Karpas-422 (cell line): ENCODE data around the gene RXFP4. TPM values are rescaled to one million over a fixed set of nuclear protein-coding genes. Genes with fewer than 3 reads are reported as not detected.
"Not testable (repeated sequence)": the region's sequence is repeated elsewhere in the genome, so short reads cannot be mapped to it uniquely, and the experiment has no call there.

Source experiments
- DNase-seq: peaks from one replicate; pipeline ENCODE4 v3.0.0-alpha.2; 2015
- H2AFZ ChIP-seq: fragments of 200-600 bp; sonication (generic); 2 replicates; pipeline ENCODE4 v1.6.1; 2014; ENCODE audit warnings: antibody characterized with exemption, low read length, mixed read lengths
- H3K27ac ChIP-seq: fragments of 200-600 bp; sonication (generic); 2 replicates; pipeline ENCODE4 v1.5.1; 2014; ENCODE audit warnings: mild to moderate bottlenecking, low read length, moderate library complexity
- H3K27me3 ChIP-seq: fragments of 200-600 bp; sonication (generic); 2 replicates; pipeline ENCODE4 v1.6.1; 2014; ENCODE audit warnings: low read length, mixed read lengths
- H3K36me3 ChIP-seq: fragments of 200-600 bp; sonication (generic); 2 replicates; pipeline ENCODE4 v1.6.1; 2014; ENCODE audit warnings: low read length, mixed read lengths; ENCODE audit not compliant: insufficient read depth
- H3K4me1 ChIP-seq: fragments of 200-600 bp; sonication (generic); 2 replicates; pipeline ENCODE4 v1.6.1; 2014; ENCODE audit warnings: mild to moderate bottlenecking, low read length, mixed read lengths
- H3K4me2 ChIP-seq: fragments of 200-600 bp; sonication (generic); 2 replicates; pipeline ENCODE4 v1.6.1; 2014; ENCODE audit warnings: low read length, low read depth, mild to moderate bottlenecking; ENCODE audit not compliant: poor library complexity, severe bottlenecking
- H3K4me3 ChIP-seq: fragments of 200-600 bp; sonication (generic); 2 replicates; pipeline ENCODE4 v1.5.1; 2014; ENCODE audit warnings: mild to moderate bottlenecking, antibody characterized with exemption, low read length, mixed read lengths
- H3K79me2 ChIP-seq: fragments of 200-600 bp; sonication (generic); 2 replicates; pipeline ENCODE4 v1.6.1; 2014; ENCODE audit warnings: mild to moderate bottlenecking, low read length, mixed read lengths
- H3K9ac ChIP-seq: fragments of 200-600 bp; sonication (generic); 2 replicates; pipeline ENCODE4 v1.6.0; 2014; ENCODE audit warnings: low read length
- H3K9me2 ChIP-seq: fragments of 200-600 bp; sonication (generic), shearing (Covaris generic); replicated peaks from 2 replicates; pipeline ENCODE4 v1.6.0; 2014; ENCODE audit warnings: mild to moderate bottlenecking, low read length, moderate library complexity; ENCODE audit not compliant: insufficient read depth
- H3K9me3 ChIP-seq: fragments of 300-700, 200-600 bp; sonication (generic); 2 replicates; pipeline ENCODE4 v1.6.1; 2014; ENCODE audit warnings: low read length, mixed read lengths
- H4K20me1 ChIP-seq: fragments of 200-600 bp; sonication (generic); 2 replicates; pipeline ENCODE4 v1.6.1; 2014; ENCODE audit warnings: mild to moderate bottlenecking, antibody characterized with exemption, low read length, low read depth; ENCODE audit not compliant: insufficient read depth
- total RNA-seq: library from RNA; depleted of rRNA; stranded (reverse); fragments of >200 nt; shearing (Covaris generic); gene quantifications from 2 replicates; pipeline ENCODE4 v1.2.3, GENCODE V29; 2014; ENCODE audit warnings: low replicate concordance; rRNA removed

Gene RXFP4, protein sequence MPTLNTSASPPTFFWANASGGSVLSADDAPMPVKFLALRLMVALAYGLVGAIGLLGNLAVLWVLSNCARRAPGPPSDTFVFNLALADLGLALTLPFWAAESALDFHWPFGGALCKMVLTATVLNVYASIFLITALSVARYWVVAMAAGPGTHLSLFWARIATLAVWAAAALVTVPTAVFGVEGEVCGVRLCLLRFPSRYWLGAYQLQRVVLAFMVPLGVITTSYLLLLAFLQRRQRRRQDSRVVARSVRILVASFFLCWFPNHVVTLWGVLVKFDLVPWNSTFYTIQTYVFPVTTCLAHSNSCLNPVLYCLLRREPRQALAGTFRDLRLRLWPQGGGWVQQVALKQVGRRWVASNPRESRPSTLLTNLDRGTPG
- total RNA-seq = not detected in 2 replicates

DNA sequence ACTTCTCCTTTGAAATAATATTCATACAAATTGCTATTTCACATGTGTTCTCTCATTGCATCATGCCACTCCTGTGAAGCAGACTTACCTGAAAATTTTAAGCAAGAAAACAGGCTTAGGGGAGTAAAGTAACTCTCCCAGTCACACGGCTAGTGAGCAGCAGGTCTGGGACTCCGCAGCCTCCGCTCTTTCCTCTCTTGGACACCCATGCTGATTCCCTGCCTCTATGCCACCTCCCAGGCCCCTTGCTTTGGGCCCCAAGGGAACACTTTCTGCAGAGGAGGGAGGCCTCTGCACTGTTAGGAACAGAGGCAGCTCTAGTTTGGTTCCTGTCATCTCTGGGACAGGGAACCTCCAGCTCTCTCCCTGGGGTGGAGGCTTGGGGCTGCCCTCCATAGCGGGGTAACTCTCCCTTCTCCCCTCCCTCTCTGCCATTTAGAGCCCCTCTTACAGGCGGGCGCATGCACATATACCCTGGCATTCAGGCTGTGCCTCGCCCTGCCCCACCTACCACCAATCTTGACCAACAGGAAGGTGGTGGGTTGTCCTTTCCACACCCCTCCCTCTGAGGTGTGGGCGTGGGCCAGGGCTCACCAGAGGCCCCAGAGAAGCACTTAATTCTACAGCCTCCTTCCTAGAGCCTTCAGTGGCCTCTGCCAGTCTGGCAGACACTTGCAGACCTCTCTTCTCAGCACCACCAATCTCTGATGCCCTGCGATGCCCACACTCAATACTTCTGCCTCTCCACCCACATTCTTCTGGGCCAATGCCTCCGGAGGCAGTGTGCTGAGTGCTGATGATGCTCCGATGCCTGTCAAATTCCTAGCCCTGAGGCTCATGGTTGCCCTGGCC is at the start of gene RXFP4:
Gene RXFP4, plus strand, starts transcription at position 646 of the 852 bp plus-strand sequence. Its CDS starts 72 bp downstream, at position 718.
- no peaks in the 10 kb centered on the region for H3K79me2 ChIP-seq
- H3K4me1 ChIP-seq = peaks cover 67% of the 10 kb centered on the region
- 0 out of 2 replicates have a peak, but pooled peaks cover 9% of the 10 kb centered on the region for H3K36me3 ChIP-seq
- peak within 1 kb of the TSS; percentile 61 for H3K4me2 ChIP-seq
- peak within 1 kb of the TSS; percentile 96 for H3K27ac ChIP-seq
- H2AFZ ChIP-seq = no peak within 1 kb of the TSS
- H3K9me3 ChIP-seq = no peaks in the 10 kb centered on the region
- H3K27me3 ChIP-seq = no peaks in the 10 kb centered on the region
- peak within 1 kb of the TSS; percentile 67 for H3K9ac ChIP-seq
- H4K20me1 ChIP-seq = no peaks in the 10 kb centered on the region
- peak within 1 kb of the TSS; percentile 47; the same call in 1 of the 2 replicates for H3K4me3 ChIP-seq
- no peaks in the 10 kb centered on the region for H3K9me2 ChIP-seq
- DNase-seq = peak; percentile 90

DNA sequence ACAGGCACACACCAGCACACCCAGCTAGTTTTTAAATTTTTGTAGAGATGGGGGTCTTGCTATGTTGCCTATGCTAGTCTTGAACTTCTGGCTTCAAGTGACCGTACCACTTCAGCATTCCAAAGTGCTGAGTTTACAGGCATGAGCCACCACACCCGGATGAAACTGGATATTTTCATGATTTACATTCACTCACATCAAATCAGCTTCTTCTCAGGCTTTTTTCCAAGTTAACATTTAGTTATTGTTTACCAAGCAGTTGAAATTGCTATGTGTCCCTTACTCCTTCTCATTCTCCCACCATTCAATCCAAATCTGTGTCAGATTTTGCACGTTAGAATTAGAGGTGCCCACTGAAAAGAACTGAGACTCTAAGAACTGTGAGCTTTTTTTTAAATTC is 48.6 kb upstream of the RXFP4 start:
- Histone ChIP-seq H3K9me2 (no peaks in the 10 kb centered on the region), H3K9ac (no peak overlapping the region), H3K4me1 (no peaks in the 10 kb centered on the region), H3K27ac (no peak overlapping the region), H3K79me2 (no peaks in the 10 kb centered on the region), H3K9me3 (no peaks in the 10 kb centered on the region), H3K36me3 (peaks cover 5% of the 10 kb centered on the region), H3K27me3 (no peaks in the 10 kb centered on the region), H2AFZ (no peak overlapping the region), H3K4me2 (no peak overlapping the region), H3K4me3 (no peak overlapping the region), H4K20me1 (no peaks in the 10 kb centered on the region)
- DNase-seq = no peak

GRCh38 chr1:155893389-155894142 is 47.9 kb upstream of the RXFP4 start:
- Histone ChIP-seq H3K9me2 (no peaks in the 10 kb centered on the region), H3K4me3 (no peak overlapping the region), H3K79me2 (no peaks in the 10 kb centered on the region), H3K4me2 (no peak overlapping the region), H3K27ac (no peak overlapping the region), H2AFZ (no peak overlapping the region), H4K20me1 (no peaks in the 10 kb centered on the region), H3K27me3 (no peaks in the 10 kb centered on the region), H3K9ac (no peak overlapping the region), H3K4me1 (no peaks in the 10 kb centered on the region), H3K9me3 (no peaks in the 10 kb centered on the region), H3K36me3 (peaks cover 8% of the 10 kb centered on the region)
- no peak for DNase-seq

DNA sequence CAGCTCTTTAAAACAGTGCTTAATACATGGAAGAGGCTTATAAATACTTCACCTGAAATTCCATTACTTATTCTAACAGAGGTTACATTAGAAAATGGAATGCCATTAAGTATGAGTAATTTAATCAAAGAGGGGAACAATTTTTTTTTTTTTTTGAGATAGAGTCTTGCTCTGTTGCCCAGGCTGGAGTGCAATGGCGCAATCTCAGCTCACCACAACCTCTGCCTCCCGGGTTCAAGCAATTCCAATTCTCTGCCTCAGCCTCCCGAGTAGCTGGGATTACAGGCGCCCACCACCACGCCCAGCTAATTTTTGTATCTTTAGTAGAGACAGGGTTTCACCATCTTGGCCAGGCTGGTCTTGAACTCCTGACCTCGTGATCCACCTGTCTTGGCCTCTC is 45.8 kb upstream of the RXFP4 start:
- not testable (repeated sequence) for H3K27me3 ChIP-seq, H3K9me3 ChIP-seq, H2AFZ ChIP-seq, H3K9ac ChIP-seq, DNase-seq, H3K79me2 ChIP-seq, H3K4me1 ChIP-seq, H3K4me2 ChIP-seq, H4K20me1 ChIP-seq, H3K27ac ChIP-seq, H3K9me2 ChIP-seq, H3K4me3 ChIP-seq
- peaks cover 28% of the 10 kb centered on the region for H3K36me3 ChIP-seq

GRCh38 chr1:155896476-155896875 is 45.0 kb upstream of the RXFP4 start:
- H3K79me2 ChIP-seq, DNase-seq, H3K4me3 ChIP-seq, H3K4me1 ChIP-seq, H3K9me2 ChIP-seq, H3K9me3 ChIP-seq, H4K20me1 ChIP-seq, H3K27ac ChIP-seq, H3K4me2 ChIP-seq, H2AFZ ChIP-seq, H3K27me3 ChIP-seq, H3K9ac ChIP-seq: not testable (repeated sequence)
- peaks cover 35% of the 10 kb centered on the region for H3K36me3 ChIP-seq

DNA sequence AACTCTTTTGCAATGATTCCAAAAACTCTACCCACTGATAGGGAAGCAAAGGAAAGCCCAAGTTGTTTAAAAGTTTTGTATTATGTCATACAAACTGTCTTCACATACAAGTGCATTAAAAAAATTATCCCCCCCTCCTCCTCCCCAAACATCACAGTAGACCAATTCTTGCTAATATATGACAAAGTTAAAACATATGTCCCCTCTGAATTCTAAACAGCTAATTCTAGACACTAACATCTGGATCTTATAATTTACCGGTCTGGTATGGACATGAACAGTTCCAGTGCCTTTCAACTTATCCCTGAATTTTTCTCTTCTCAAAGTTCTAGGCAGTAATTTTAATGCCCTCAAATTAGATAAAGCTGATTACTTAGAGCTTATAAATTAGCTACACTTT is 43.7 kb upstream of the RXFP4 start:
- no peak overlapping the region for H2AFZ ChIP-seq
- no peak overlapping the region for H3K27ac ChIP-seq
- H3K4me1 ChIP-seq = no peaks in the 10 kb centered on the region
- no peaks in the 10 kb centered on the region for H3K9me2 ChIP-seq
- DNase-seq = no peak
- no peak overlapping the region for H3K4me2 ChIP-seq
- no peaks in the 10 kb centered on the region for H3K79me2 ChIP-seq
- no peaks in the 10 kb centered on the region for H3K27me3 ChIP-seq
- H3K4me3 ChIP-seq = no peak overlapping the region
- H4K20me1 ChIP-seq = no peaks in the 10 kb centered on the region
- peaks cover 35% of the 10 kb centered on the region for H3K36me3 ChIP-seq
- H3K9ac ChIP-seq = no peak overlapping the region
- H3K9me3 ChIP-seq = no peaks in the 10 kb centered on the region

GRCh38 chr1:155898888-155899287 is 42.5 kb upstream of the RXFP4 start:
- H3K4me3 ChIP-seq = no peak overlapping the region
- no peaks in the 10 kb centered on the region for H3K9me2 ChIP-seq
- H3K36me3 ChIP-seq = peaks cover 39% of the 10 kb centered on the region
- no peak overlapping the region for H3K27ac ChIP-seq
- H4K20me1 ChIP-seq = no peaks in the 10 kb centered on the region
- H3K9ac ChIP-seq = no peak overlapping the region
- no peak overlapping the region for H2AFZ ChIP-seq
- H3K4me2 ChIP-seq = no peak overlapping the region
- DNase-seq = no peak
- no peaks in the 10 kb centered on the region for H3K79me2 ChIP-seq
- H3K4me1 ChIP-seq = no peaks in the 10 kb centered on the region
- no peaks in the 10 kb centered on the region for H3K9me3 ChIP-seq
- no peaks in the 10 kb centered on the region for H3K27me3 ChIP-seq

GRCh38 chr1:155899683-155900082 is 41.8 kb upstream of the RXFP4 start:
- Histone ChIP-seq H4K20me1 (no peaks in the 10 kb centered on the region), H3K9me3 (no peaks in the 10 kb centered on the region)
- no peak for DNase-seq

More at GRCh38 chr1:155899683-155900082, 41.8 kb upstream of the RXFP4 start:
- Histone ChIP-seq H3K36me3 (peaks cover 46% of the 10 kb centered on the region), H2AFZ (no peak overlapping the region), H3K9me2 (no peaks in the 10 kb centered on the region), H3K27me3 (no peaks in the 10 kb centered on the region), H3K9ac (no peak overlapping the region), H3K4me1 (no peaks in the 10 kb centered on the region), H3K4me2 (no peak overlapping the region), H3K27ac (no peak overlapping the region), H3K79me2 (no peaks in the 10 kb centered on the region), H3K4me3 (no peak overlapping the region)
